Measurements from ENCODE around the gene PRRT1B.
"Not testable (repeated sequence)": the region's sequence is repeated elsewhere in the genome, so short reads cannot be mapped to it uniquely, and the experiment has no call there.

PRRT1B gene

GRCh38 chr9:131503626-131504465 is 41.5 kb upstream of the PRRT1B start:
- Histone ChIP-seq H3K36me3 (ENCODE audit: insufficient read depth, low read length) (peaks cover 7% of the 10 kb centered on the region), H3K9me3 (ENCODE audit: low read depth, low read length) (no peaks in the 10 kb centered on the region), H3K4me3 (peak overlapping the region; percentile 96), H3K27ac (no peak overlapping the region), H3K9ac (ENCODE audit: insufficient read length) (peak overlapping the region; percentile 93)
- TF ChIP-seq FOXP2 (optimal IDR thresholded peaks at IDR 0.05; ENCODE audit: control extremely low read depth, extremely low read length, insufficient read depth): no peak
- DNase-seq (ENCODE audit: low read depth, low spot score): no peak

- no peak for DNase-seq (ENCODE audit: low read depth, low spot score)
- TF ChIP-seq EZH2 (IDR thresholded peaks at IDR 0.05) (no peak), POLR2AphosphoS5 (IDR thresholded peaks at IDR 0.05; ENCODE audit: borderline replicate concordance, low read depth, low read length) (no peak), FOXP2 (optimal IDR thresholded peaks at IDR 0.05; ENCODE audit: control extremely low read depth, extremely low read length, insufficient read depth) (no peak)
- no peak overlapping the region for H3K4me3 ChIP-seq
- no peaks in the 10 kb centered on the region for H3K9me3 ChIP-seq (ENCODE audit: low read depth, low read length)
- no peak overlapping the region for H3K27ac ChIP-seq
- H3K9ac ChIP-seq (ENCODE audit: insufficient read length): no peak overlapping the region
- H3K36me3 ChIP-seq (ENCODE audit: insufficient read depth, low read length): peaks cover 5% of the 10 kb centered on the region; the same call in 1 of the 2 replicates
Measured at GRCh38 chr9:131505012-131505411, 40.3 kb upstream of the PRRT1B start.

GRCh38 chr9:131511416-131511815 is 33.9 kb upstream of the PRRT1B start:
- H3K9ac ChIP-seq (ENCODE audit: insufficient read length): no peak overlapping the region
- no peak overlapping the region for H3K4me3 ChIP-seq
- TF ChIP-seq EZH2 (IDR thresholded peaks at IDR 0.05) (no peak), POLR2AphosphoS5 (IDR thresholded peaks at IDR 0.05; ENCODE audit: borderline replicate concordance, low read depth, low read length) (no peak), FOXP2 (optimal IDR thresholded peaks at IDR 0.05; ENCODE audit: control extremely low read depth, extremely low read length, insufficient read depth) (no peak)
- H3K9me3 ChIP-seq (ENCODE audit: low read depth, low read length): no peaks in the 10 kb centered on the region
- H3K27ac ChIP-seq: no peak overlapping the region
- peaks cover 28% of the 10 kb centered on the region for H3K36me3 ChIP-seq (ENCODE audit: insufficient read depth, low read length)
- DNase-seq (ENCODE audit: low read depth, low spot score): no peak

DNA sequence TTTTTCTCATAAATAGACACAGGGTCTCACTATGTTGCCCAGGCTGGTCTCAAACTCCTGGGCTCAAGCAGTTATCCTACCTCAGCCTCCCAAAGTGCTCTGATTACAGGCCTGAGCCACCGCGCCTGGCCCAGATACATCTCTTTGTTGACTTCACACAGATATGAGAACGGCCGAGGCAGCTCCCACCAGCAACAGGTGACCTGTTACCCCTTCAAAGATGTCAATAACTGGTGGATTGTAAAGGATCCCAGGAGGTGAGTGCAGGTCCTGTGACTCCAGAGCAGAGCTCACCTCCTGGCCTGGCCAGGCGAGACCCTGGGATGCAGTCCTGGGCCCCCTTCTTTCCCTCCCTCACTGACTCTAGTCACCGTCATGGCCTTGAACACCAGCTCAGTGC is 33.4 kb upstream of the PRRT1B start:
- TF ChIP-seq FOXP2 (optimal IDR thresholded peaks at IDR 0.05; ENCODE audit: control extremely low read depth, extremely low read length, insufficient read depth) (no peak), EZH2 (IDR thresholded peaks at IDR 0.05) (no peak), POLR2AphosphoS5 (IDR thresholded peaks at IDR 0.05; ENCODE audit: borderline replicate concordance, low read depth, low read length) (no peak)
- Histone ChIP-seq H3K9me3 (ENCODE audit: low read depth, low read length) (no peaks in the 10 kb centered on the region), H3K9ac (ENCODE audit: insufficient read length) (no peak overlapping the region), H3K36me3 (ENCODE audit: insufficient read depth, low read length) (peaks cover 32% of the 10 kb centered on the region), H3K27ac (no peak overlapping the region), H3K4me3 (no peak overlapping the region)
- DNase-seq (ENCODE audit: low read depth, low spot score): no peak

DNA sequence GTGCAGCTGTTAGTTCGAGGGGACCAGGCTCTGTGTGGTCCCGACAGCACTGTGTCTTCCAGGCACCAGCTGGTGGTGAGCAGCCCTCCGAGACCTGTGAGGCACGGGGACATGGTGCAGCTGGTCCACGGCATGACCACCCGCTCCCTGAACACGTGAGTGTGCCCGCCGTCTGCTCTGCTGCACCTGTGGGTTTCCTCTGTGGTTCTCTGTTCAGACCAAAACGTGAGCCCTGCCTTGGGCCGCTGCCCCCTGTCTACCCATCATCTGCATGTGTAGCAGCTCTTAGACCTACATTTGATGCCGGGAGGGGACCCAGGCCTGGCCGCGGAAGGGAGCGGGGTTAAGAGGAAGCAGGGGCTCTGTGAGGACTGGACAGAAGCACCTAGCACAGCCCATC is 32.1 kb upstream of the PRRT1B start:
- no peak for TF ChIP-seq EZH2 (IDR thresholded peaks at IDR 0.05)
- TF ChIP-seq FOXP2 (optimal IDR thresholded peaks at IDR 0.05; ENCODE audit: control extremely low read depth, extremely low read length, insufficient read depth): no peak
- no peak for TF ChIP-seq POLR2AphosphoS5 (IDR thresholded peaks at IDR 0.05; ENCODE audit: borderline replicate concordance, low read depth, low read length)
- Histone ChIP-seq H3K4me3 (no peak overlapping the region), H3K36me3 (ENCODE audit: insufficient read depth, low read length) (peaks cover 34% of the 10 kb centered on the region), H3K9ac (ENCODE audit: insufficient read length) (no peak overlapping the region), H3K27ac (no peak overlapping the region), H3K9me3 (ENCODE audit: low read depth, low read length) (no peaks in the 10 kb centered on the region)
- DNase-seq (ENCODE audit: low read depth, low spot score): no peak

DNA sequence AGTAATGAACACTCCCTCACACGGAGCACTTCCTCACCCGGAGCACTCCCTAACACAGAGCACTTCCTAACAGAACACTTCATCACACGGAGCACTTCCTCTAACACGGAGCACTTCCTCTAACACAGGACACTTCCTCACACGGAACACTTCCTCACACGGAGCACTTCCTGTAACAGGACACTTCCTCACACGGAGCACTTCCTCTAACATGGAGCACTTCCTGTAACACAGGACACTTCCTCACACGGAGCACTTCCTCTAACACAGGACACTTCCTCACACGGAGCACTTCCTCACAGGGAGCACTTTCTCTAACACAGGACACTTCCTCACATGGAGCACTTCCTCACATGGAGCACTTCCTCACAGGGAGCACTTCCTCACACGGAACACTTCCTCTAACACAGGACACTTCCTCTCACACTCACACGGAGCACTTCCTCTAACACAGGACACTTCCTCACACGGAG is 29.7 kb upstream of the PRRT1B start:
- not testable (repeated sequence) for H3K9me3 ChIP-seq (ENCODE audit: low read depth, low read length); H3K9ac ChIP-seq (ENCODE audit: insufficient read length); H3K4me3 ChIP-seq; DNase-seq (ENCODE audit: low read depth, low spot score); H3K27ac ChIP-seq
- H3K36me3 ChIP-seq (ENCODE audit: insufficient read depth, low read length): peaks cover 43% of the 10 kb centered on the region

DNA sequence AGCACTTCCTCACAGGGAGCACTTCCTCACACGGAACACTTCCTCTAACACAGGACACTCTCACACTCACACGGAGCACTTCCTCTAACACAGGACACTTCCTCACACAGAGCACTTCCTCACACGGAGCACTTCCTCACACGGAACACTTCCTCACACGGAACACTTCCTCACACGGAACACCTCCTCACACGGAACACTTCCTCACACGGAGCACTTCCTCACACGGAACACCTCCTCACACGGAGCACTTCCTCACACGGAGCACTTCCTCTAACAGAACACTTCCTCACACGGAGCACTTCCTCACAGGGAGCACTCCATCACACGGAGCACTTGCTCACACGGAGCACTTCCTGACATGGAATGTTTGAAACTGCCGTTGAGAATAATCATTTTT is 29.2 kb upstream of the PRRT1B start:
- peaks cover 43% of the 10 kb centered on the region for H3K36me3 ChIP-seq (ENCODE audit: insufficient read depth, low read length)

DNA sequence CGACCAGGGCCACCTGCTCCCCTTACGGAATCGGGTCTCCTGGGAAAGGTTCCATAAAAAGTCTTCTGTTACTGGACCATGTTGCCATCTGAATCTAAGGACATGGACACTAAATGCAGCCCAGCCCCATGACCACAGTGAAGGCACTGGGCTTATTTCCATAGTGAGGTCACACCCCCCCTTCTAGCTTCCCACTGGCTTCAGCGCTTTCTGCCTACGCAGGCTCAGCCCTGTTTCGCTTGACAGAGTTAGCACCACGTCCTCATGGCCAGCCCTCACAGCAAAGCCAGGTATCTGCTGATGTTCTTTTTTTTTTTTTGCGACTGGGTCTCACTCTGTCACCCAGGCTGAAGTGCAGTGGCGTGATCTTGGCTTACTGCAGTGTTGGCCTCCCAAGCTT is 28.4 kb upstream of the PRRT1B start:
- TF ChIP-seq FOXP2 (optimal IDR thresholded peaks at IDR 0.05; ENCODE audit: control extremely low read depth, extremely low read length, insufficient read depth) (no peak), POLR2AphosphoS5 (IDR thresholded peaks at IDR 0.05; ENCODE audit: borderline replicate concordance, low read depth, low read length) (no peak), EZH2 (IDR thresholded peaks at IDR 0.05) (no peak)
- H3K36me3 ChIP-seq (ENCODE audit: insufficient read depth, low read length): peaks cover 42% of the 10 kb centered on the region
- no peaks in the 10 kb centered on the region for H3K9me3 ChIP-seq (ENCODE audit: low read depth, low read length)
- no peak overlapping the region for H3K9ac ChIP-seq (ENCODE audit: insufficient read length)
- no peak overlapping the region for H3K4me3 ChIP-seq
- H3K27ac ChIP-seq: no peak overlapping the region
- no peak for DNase-seq (ENCODE audit: low read depth, low spot score)

More for the DNA sequence above, 29.2 kb upstream of the PRRT1B start:
- H3K4me3 ChIP-seq: no peak overlapping the region
- H3K9ac ChIP-seq (ENCODE audit: insufficient read length): no peak overlapping the region
- DNase-seq (ENCODE audit: low read depth, low spot score): no peak
- no peak overlapping the region for H3K27ac ChIP-seq
- H3K9me3 ChIP-seq (ENCODE audit: low read depth, low read length): no peaks in the 10 kb centered on the region
- no peak for TF ChIP-seq EZH2 (IDR thresholded peaks at IDR 0.05)
- no peak for TF ChIP-seq POLR2AphosphoS5 (IDR thresholded peaks at IDR 0.05; ENCODE audit: borderline replicate concordance, low read depth, low read length)
- TF ChIP-seq FOXP2 (optimal IDR thresholded peaks at IDR 0.05; ENCODE audit: control extremely low read depth, extremely low read length, insufficient read depth): no peak

- Histone ChIP-seq H3K27ac (no peak overlapping the region), H3K9me3 (ENCODE audit: low read depth, low read length) (no peaks in the 10 kb centered on the region), H3K36me3 (ENCODE audit: insufficient read depth, low read length) (peaks cover 37% of the 10 kb centered on the region), H3K9ac (ENCODE audit: insufficient read length) (no peak overlapping the region), H3K4me3 (no peak overlapping the region)
- TF ChIP-seq POLR2AphosphoS5 (IDR thresholded peaks at IDR 0.05; ENCODE audit: borderline replicate concordance, low read depth, low read length) (no peak), FOXP2 (optimal IDR thresholded peaks at IDR 0.05; ENCODE audit: control extremely low read depth, extremely low read length, insufficient read depth) (no peak), EZH2 (IDR thresholded peaks at IDR 0.05) (no peak)
- no peak for DNase-seq (ENCODE audit: low read depth, low spot score)
Measured at GRCh38 chr9:131517761-131518190, 27.5 kb upstream of the PRRT1B start.
